Vagina (tissue), 2 donors: Measurements from ENCODE around the gene MAP2K2. TPM values are rescaled to one million over a fixed set of nuclear protein-coding genes. Genes with fewer than 3 reads are reported as not detected.
A peak's percentile ranks its signal among the peaks of the same experiment; 100 is the strongest.

Source experiments
- DNase-seq, 2 donors: peaks; one replicate each; pipeline ENCODE4 v3.0.0-alpha.2; 2017; ENCODE audit errors: extremely low spot score in 2 of 2
- H3K27ac ChIP-seq: fragments of 200-600 bp; sonication (generic); one replicate; pipeline ENCODE4 v1.5.1; 2019
- H3K27me3 ChIP-seq: fragments of 200-600 bp; sonication (generic); one replicate; pipeline ENCODE4 v1.5.1; 2019
- H3K36me3 ChIP-seq, 2 donors: fragments of 200-600 bp; sonication (generic); one replicate each; pipeline ENCODE4 v1.5.1; 2017 to 2019
- H3K4me1 ChIP-seq: fragments of 200-600 bp; sonication (generic); one replicate; pipeline ENCODE4 v1.5.1; 2019
- H3K4me3 ChIP-seq, 2 donors: fragments of 200-600 bp; sonication (generic); 1 replicate in 1 of 2; 2 replicates in 1 of 2; pipeline ENCODE4 v1.5.1; 2016 to 2019
- H3K9me3 ChIP-seq: fragments of 200-600 bp; sonication (generic); one replicate; pipeline ENCODE4 v1.5.1; 2019
- CTCF ChIP-seq, 3 experiments: fragments of 450-650 bp in 2 of 3; fragments of 200-600 bp in 1 of 3; sonication (generic) in 1 of 3; IDR thresholded peaks; one replicate each; pipeline ENCODE4 v1.5.1; 2017 to 2019; ENCODE audit warnings: antibody characterized with exemption in 3 of 3, mild to moderate bottlenecking in 2 of 3, moderate library complexity in 2 of 3
- POLR2A ChIP-seq, 2 donors: fragments of 450-650 bp; IDR thresholded peaks; one replicate each; pipeline ENCODE4 v1.6.1; 2017; ENCODE audit warnings: antibody characterized with exemption in 2 of 2, mild to moderate bottlenecking in 2 of 2, moderate library complexity in 2 of 2
- POLR2AphosphoS5 ChIP-seq, 2 donors: sonication (generic); formaldehyde crosslinking; IDR thresholded peaks; one replicate each; pipeline ENCODE4 v1.9.0; 2017; ENCODE audit warnings: antibody characterized with exemption in 2 of 2, mild to moderate bottlenecking in 2 of 2, low read depth in 1 of 2; ENCODE audit not compliant: insufficient read depth in 1 of 2
- intact Hi-C: fragments of 100-400 bp; cut with DNase I; formaldehyde crosslinking; loops from one replicate; pipeline ENCODE4 v1.15.1; 2023
- total RNA-seq: library from RNA; depleted of rRNA; stranded (reverse); fragments of >200 nt; gene quantifications from one replicate; pipeline ENCODE4 v1.2.3, GENCODE V29; 2016

MAP2K2 gene
- total RNA-seq, 1 donor from 2014 or later, result 104 TPM

- peaks cover 0 to 21% of the 10 kb centered on the region in 2 donors for H3K36me3 ChIP-seq
- peaks cover 29% of the 10 kb centered on the region for H3K4me1 ChIP-seq
- no peak for DNase-seq
- H3K4me3 ChIP-seq, result no peak overlapping the region
- no peaks in the 10 kb centered on the region for H3K27me3 ChIP-seq
- TF ChIP-seq POLR2A (IDR thresholded peaks at IDR 0.05), result no peak
- TF ChIP-seq CTCF (IDR thresholded peaks at IDR 0.05), result no peak
- TF ChIP-seq POLR2AphosphoS5 (IDR thresholded peaks at IDR 0.05; ENCODE audit: insufficient read depth in 1 of 2, low read depth in 1 of 2), result no peak
- intact Hi-C loops, result no loop called here
- H3K9me3 ChIP-seq, result no peaks in the 10 kb centered on the region
- H3K27ac ChIP-seq, result no peak overlapping the region
Observed at GRCh38 chr19:4087787-4088679, 35.9 kb downstream of the MAP2K2 start.

- TF ChIP-seq POLR2AphosphoS5 (IDR thresholded peaks at IDR 0.05; ENCODE audit: insufficient read depth in 1 of 2, low read depth in 1 of 2), result no peak
- TF ChIP-seq CTCF (IDR thresholded peaks at IDR 0.05), result no peak
- no peak for TF ChIP-seq POLR2A (IDR thresholded peaks at IDR 0.05)
Observed at GRCh38 chr19:4086411-4086867, 37.5 kb downstream of the MAP2K2 start.

GRCh38 chr19:4084547-4084877 is 39.4 kb downstream of the MAP2K2 start:
- peak overlapping the region in 1 of 2 donors; percentile 20 for H3K4me3 ChIP-seq
- TF ChIP-seq CTCF (IDR thresholded peaks at IDR 0.05) (no peak), POLR2AphosphoS5 (IDR thresholded peaks at IDR 0.05; ENCODE audit: insufficient read depth in 1 of 2, low read depth in 1 of 2) (no peak), POLR2A (IDR thresholded peaks at IDR 0.05) (no peak)
- H3K36me3 ChIP-seq, result peaks cover 0 to 4% of the 10 kb centered on the region in 2 donors
- no peaks in the 10 kb centered on the region for H3K27me3 ChIP-seq
- H3K27ac ChIP-seq, result peak overlapping the region; percentile 60
- H3K4me1 ChIP-seq, result peaks cover 29% of the 10 kb centered on the region
- no peak for DNase-seq
- no peaks in the 10 kb centered on the region for H3K9me3 ChIP-seq
- intact Hi-C loops, result no loop called here

More at GRCh38 chr19:4086411-4086867, 37.5 kb downstream of the MAP2K2 start:
- Histone ChIP-seq H3K4me1 (peaks cover 29% of the 10 kb centered on the region), H3K27ac (no peak overlapping the region), H3K27me3 (no peaks in the 10 kb centered on the region), H3K4me3 (no peak overlapping the region), H3K36me3 (peaks cover 0 to 15% of the 10 kb centered on the region in 2 donors), H3K9me3 (no peaks in the 10 kb centered on the region)
- no peak for DNase-seq
- intact Hi-C loops, result no loop called here

GRCh38 chr19:4083677-4084546 is 40.0 kb downstream of the MAP2K2 start:
- H3K27me3 ChIP-seq, result no peaks in the 10 kb centered on the region
- TF ChIP-seq POLR2A (IDR thresholded peaks at IDR 0.05), result no peak
- peak in 1 of 2 donors; percentile 49 for TF ChIP-seq POLR2AphosphoS5 (IDR thresholded peaks at IDR 0.05; ENCODE audit: insufficient read depth in 1 of 2, low read depth in 1 of 2)
- no peak for TF ChIP-seq CTCF (IDR thresholded peaks at IDR 0.05)
- no peak for DNase-seq
- H3K36me3 ChIP-seq, result no peaks in the 10 kb centered on the region
- peak overlapping the region; percentile 19 to 20 for H3K4me3 ChIP-seq
- no peaks in the 10 kb centered on the region for H3K9me3 ChIP-seq
- H3K27ac ChIP-seq, result peak overlapping the region; percentile 60
- intact Hi-C loops, result no loop called here
- H3K4me1 ChIP-seq, result peaks cover 29% of the 10 kb centered on the region
